Stimulated activated naive CD8-positive, alpha-beta T cell treated with anti-CD3 and anti-CD28 coated beads, Interleukin-15, amount 100 ng/mL, for 72 hours (primary cell): ENCODE measurements around the gene MAD1L1.
"Not testable (repeated sequence)": the region's sequence is repeated elsewhere in the genome, so short reads cannot be mapped to it uniquely, and the experiment has no call there.

Experiments
- ATAC-seq: fragments of 150-1000 bp; cut with Tn5 transposase; 2 replicates; pipeline ENCODE4 v1.10.0; 2021; ENCODE audit warnings: mild to moderate bottlenecking, moderate library complexity
- DNase-seq, 2 donors: peaks; one replicate each; pipeline ENCODE4 v3.0.0; 2021 to 2022
- H3K27ac Mint-ChIP-seq, 2 donors: one replicate each; pipeline ENCODE4 v1.8.0; 2022; ENCODE audit warnings: mild to moderate bottlenecking in 2 of 2, mixed read lengths in 2 of 2, moderate library complexity in 2 of 2
- H3K27me3 Mint-ChIP-seq: one replicate; pipeline ENCODE4 v1.8.0; 2022; ENCODE audit warnings: mixed read lengths
- H3K4me1 Mint-ChIP-seq: one replicate; pipeline ENCODE4 v1.8.0; 2022; ENCODE audit warnings: mild to moderate bottlenecking, mixed read lengths
- H3K4me3 Mint-ChIP-seq, 2 donors: one replicate each; pipeline ENCODE4 v1.8.0; 2022; ENCODE audit warnings: mild to moderate bottlenecking in 2 of 2, mixed read lengths in 2 of 2, moderate library complexity in 1 of 2
- H3K9me3 Mint-ChIP-seq, 2 donors: one replicate each; pipeline ENCODE4 v1.8.0; 2022; ENCODE audit warnings: mixed read lengths in 2 of 2

The MAD1L1 gene

DNA sequence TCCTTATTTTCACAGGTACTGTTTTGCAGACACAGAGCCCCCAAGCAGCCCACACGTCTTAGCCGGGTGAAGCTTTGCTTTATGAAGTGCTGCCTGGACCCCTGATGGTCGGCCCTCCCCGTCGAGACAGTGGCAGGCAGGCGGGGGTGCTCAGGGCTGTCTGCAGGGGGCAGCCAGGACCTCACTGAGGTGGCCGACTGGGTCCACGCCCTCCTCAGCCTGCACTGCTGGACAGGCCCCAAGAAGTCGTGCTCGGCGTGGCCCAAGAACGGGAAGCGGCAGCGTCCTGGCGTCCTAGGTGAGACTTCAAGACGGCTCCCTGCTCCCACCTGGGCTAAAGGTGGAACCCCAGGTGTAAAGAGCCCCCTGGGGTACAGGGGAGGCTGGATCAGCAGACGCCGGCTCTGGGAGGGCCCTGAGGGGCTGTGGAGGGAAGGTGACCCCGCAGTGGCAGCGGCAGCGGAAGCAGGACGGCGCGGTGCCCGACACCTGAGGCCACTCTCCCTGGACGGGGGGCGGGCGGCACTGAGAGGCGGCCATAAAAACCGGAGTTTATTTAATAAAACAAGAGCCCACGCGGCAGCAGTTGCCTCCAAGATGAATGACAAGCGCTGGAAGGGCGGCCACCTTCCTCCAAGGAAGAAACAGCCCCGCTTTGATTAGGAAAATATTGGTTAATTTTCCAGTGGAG, 383.2 kb downstream of the MAD1L1 start:
- Mint-ChIP-seq H3K4me3 (no peak overlapping the region), H3K9me3 (no peaks in the 10 kb centered on the region), H3K4me1 (peaks cover 6% of the 10 kb centered on the region), H3K27ac (no peak overlapping the region), H3K27me3 (no peaks in the 10 kb centered on the region)
- DNase-seq (no peak), ATAC-seq (no peak)

DNA sequence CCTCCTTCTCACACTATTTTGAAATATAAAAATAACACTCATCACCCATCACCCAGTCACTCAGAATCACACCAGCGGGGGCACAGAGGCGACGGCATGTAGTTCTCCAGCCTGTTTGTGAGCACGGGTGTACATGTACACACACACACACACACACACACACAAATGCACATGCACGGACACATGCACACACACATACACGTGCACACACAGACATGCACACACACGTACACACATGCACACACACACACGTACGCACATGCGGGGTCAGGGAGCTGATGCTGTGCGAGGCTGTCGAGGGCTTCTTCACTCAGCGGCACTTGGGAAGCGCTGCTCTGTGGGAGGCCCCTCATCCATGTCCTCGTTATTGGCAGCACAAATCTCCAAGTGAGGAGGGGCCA, 383.8 kb downstream of the MAD1L1 start:
- Mint-ChIP-seq H3K4me1 (no peaks in the 10 kb centered on the region), H3K4me3 (no peak overlapping the region), H3K27ac (peak overlapping the region in 1 of 2 donors; percentile 34), H3K27me3 (no peaks in the 10 kb centered on the region), H3K9me3 (no peaks in the 10 kb centered on the region)
- ATAC-seq (no peak), DNase-seq (no peak)

- DNase-seq (no peak), ATAC-seq (no peak)
- no peaks in the 10 kb centered on the region for H3K4me1 Mint-ChIP-seq
- peak overlapping the region in 1 of 2 donors; percentile 34 for H3K27ac Mint-ChIP-seq
- H3K4me3 Mint-ChIP-seq, result no peak overlapping the region
- H3K27me3 Mint-ChIP-seq, result no peaks in the 10 kb centered on the region
- no peaks in the 10 kb centered on the region for H3K9me3 Mint-ChIP-seq
Measured at GRCh38 chr7:1848013-1848640, 384.6 kb downstream of the MAD1L1 start.

DNA sequence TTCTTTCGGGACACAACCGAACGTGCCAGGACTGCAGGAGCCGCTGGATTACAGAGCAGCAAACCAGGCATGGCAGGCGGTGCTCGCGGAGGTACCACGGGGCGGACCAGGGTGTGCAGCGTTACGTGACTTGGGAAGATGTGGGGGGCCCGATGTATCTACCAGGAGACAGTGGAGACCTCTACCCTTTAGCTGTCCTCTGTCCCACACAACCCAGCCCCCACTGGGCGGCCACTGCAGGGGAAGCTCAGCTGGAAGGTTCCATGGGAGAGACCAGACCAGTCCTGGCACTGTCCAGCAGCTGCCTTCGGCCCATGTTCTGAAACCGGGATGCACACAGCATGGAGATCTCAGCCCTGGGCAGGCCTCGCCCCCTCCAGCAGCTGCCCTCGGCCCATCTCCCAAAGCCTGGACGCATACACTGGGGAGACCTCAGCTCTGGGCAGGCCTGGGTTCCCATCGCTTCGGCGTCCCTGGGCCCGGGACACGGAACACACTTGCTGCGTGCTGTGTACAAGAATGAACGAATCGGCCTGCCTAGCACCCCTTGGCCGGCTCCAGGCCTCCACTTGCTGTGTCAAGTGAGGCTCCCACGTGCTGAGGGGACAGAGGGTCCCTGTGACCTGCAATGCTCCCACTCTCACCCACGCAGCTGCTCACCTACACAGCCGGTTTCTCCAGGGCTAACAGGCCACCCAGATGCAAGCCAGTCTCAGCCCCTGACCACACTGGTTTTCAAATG, 385.3 kb downstream of the MAD1L1 start:
- Mint-ChIP-seq H3K27ac (peak overlapping the region in 1 of 2 donors; percentile 27), H3K4me3 (no peak overlapping the region), H3K9me3 (no peaks in the 10 kb centered on the region), H3K4me1 (no peaks in the 10 kb centered on the region), H3K27me3 (no peaks in the 10 kb centered on the region)
- ATAC-seq (no peak), DNase-seq (no peak)

DNA sequence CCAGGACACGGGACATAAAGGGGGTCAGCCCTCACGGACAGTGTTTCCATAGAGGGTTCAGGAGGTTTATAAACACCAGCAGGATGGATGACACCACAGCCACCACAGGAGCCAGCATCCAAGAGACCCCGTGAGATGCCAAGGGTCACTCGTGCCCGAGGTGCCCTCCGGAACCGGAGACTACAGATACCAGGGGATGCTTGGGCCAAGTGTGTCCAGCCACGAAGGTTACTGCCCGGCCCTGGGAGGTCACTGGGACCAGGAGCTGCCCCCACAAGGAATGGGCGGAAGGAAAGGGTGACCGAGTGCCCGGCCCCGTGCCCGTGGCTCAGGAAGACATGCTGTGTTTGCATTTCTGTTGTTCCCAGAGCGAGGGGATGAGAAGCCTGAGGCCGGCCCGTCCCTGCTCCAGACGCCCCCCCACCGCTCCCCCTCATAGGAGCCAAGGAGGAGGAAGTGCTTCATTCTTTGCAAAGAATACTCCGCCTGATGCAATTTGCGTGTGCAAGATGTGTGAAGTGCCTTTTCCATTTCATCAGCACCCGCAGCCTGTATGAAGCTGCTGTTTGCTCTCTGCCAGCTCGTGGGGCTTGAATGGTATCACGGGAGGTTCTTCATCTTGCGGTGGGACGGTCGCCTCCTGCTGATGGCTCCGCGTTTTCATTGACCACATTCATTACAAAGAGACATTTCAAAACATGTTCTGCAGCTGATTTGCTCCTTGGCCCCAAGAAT, 386.2 kb downstream of the MAD1L1 start:
- no peaks in the 10 kb centered on the region for H3K4me1 Mint-ChIP-seq
- no peak overlapping the region for H3K4me3 Mint-ChIP-seq
- ATAC-seq (no peak), DNase-seq (no peak)
- no peak overlapping the region for H3K27ac Mint-ChIP-seq
- H3K9me3 Mint-ChIP-seq, result no peaks in the 10 kb centered on the region
- no peaks in the 10 kb centered on the region for H3K27me3 Mint-ChIP-seq

GRCh38 chr7:1845536-1846311, 387.0 kb downstream of the MAD1L1 start:
- DNase-seq, result no peak
- no peak for ATAC-seq
- no peaks in the 10 kb centered on the region for H3K27me3 Mint-ChIP-seq
- H3K27ac Mint-ChIP-seq, result no peak overlapping the region
- H3K4me3 Mint-ChIP-seq, result no peak overlapping the region
- no peaks in the 10 kb centered on the region for H3K4me1 Mint-ChIP-seq
- H3K9me3 Mint-ChIP-seq, result no peaks in the 10 kb centered on the region

DNA sequence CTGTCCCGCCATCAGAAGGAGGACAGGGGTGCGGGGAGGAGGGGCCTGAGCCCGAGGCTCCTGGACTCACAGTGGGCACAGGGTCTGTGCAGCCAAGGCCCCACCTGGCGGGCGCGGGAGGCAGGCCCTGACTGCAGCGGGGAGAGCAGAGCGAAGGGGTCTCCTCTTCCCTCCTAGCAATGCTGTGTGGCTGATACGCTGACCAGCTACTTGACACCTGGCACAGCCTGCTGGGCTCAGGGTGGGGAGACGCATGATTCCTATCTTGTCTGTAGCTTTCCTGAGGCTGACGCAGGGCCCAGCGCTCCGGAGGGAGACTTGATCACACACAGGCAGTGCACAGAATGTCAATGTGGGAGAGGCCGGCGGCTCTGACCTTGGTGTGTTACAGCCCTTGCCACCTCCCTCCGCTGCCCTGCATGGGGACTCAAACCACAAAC, 387.8 kb downstream of the MAD1L1 start:
- no peaks in the 10 kb centered on the region for H3K9me3 Mint-ChIP-seq
- no peaks in the 10 kb centered on the region for H3K4me1 Mint-ChIP-seq
- peak overlapping the region in 1 of 2 donors; percentile 43 for H3K27ac Mint-ChIP-seq
- no peak overlapping the region for H3K4me3 Mint-ChIP-seq
- H3K27me3 Mint-ChIP-seq, result no peaks in the 10 kb centered on the region
- ATAC-seq (no peak), DNase-seq (no peak)

GRCh38 chr7:1844336-1844950, 388.3 kb downstream of the MAD1L1 start:
- no peaks in the 10 kb centered on the region for H3K27me3 Mint-ChIP-seq
- DNase-seq (no peak), ATAC-seq (no peak)

DNA sequence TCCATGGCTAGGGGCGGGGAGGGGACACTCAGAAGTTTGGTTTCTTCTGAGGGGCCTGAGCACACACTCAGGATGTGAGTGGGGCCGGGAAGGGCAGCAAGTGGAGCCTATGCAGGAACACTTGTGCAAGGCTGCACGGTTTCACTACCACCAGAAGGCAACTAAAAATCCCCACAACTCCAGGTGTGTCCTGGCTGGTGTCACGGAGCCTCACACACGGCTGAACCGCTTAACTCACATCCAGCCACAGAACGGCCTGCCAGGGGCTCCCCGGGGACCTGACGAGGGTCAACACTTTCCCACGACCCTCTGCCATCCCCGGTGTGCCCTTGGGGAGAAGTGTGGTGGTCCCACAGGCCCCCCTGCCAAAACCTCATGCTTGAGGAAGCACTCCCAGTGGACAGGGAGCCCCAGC, 388.8 kb downstream of the MAD1L1 start:
- H3K4me1 Mint-ChIP-seq, result no peaks in the 10 kb centered on the region
- DNase-seq (no peak), ATAC-seq (no peak)
- H3K27me3 Mint-ChIP-seq, result no peaks in the 10 kb centered on the region
- no peak overlapping the region for H3K27ac Mint-ChIP-seq
- no peaks in the 10 kb centered on the region for H3K9me3 Mint-ChIP-seq
- no peak overlapping the region for H3K4me3 Mint-ChIP-seq

More at GRCh38 chr7:1844336-1844950, 388.3 kb downstream of the MAD1L1 start:
- no peak overlapping the region for H3K27ac Mint-ChIP-seq
- H3K9me3 Mint-ChIP-seq, result no peaks in the 10 kb centered on the region
- H3K4me1 Mint-ChIP-seq, result no peaks in the 10 kb centered on the region
- H3K4me3 Mint-ChIP-seq, result no peak overlapping the region

GRCh38 chr7:1843271-1843861, 389.4 kb downstream of the MAD1L1 start:
- no peak overlapping the region for H3K4me3 Mint-ChIP-seq
- H3K4me1 Mint-ChIP-seq, result no peaks in the 10 kb centered on the region
- ATAC-seq, result no peak
- H3K27ac Mint-ChIP-seq, result no peak overlapping the region
- no peaks in the 10 kb centered on the region for H3K27me3 Mint-ChIP-seq
- H3K9me3 Mint-ChIP-seq, result no peaks in the 10 kb centered on the region
- DNase-seq, result no peak

DNA sequence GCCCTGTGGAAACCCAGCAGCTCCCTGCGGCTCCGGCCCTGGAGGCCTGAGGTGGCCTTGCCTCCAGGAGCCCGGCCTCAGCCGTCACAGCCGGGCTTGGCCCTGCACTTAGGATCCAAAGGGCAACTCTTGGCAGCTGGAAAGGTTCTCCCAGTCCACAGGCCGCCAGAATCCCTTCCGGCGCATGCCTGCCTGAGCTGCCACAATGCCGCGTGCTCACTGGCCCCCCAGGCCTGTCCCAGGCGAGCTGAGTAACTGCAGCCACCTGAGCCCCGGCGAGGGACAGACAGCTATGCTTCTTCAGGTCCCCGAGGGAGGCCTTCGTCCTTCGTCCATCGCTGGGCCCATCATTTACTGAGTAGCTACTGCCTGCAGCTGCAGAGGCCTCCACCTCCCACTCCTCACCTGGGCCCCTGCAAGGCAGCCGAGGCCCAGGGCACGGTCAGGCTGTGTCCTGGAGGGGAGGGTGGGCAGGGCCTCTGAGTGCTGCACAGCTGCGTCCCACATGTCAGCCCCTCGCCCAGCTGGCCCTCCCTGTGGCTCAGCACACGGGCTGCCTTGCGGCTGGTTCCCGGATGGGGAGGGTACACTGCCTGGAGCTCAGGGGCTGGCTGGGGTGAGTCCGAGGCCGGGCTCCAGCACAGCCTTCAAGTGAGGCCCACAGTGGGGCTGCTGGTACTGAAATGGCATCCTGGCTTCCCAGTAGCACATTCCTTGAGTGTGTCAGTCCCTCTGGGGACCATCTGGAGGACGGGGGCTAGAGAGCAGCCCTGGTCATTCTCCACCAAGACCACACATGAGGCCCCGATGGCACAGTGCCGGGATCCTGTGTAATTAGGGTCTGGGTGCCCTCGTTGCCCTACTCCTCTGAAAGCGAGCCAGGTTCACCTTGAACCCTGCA, 390.2 kb downstream of the MAD1L1 start:
- no peak for DNase-seq
- no peaks in the 10 kb centered on the region for H3K9me3 Mint-ChIP-seq

GRCh38 chr7:1841286-1842021, 391.3 kb downstream of the MAD1L1 start:
- ATAC-seq, H3K4me1 Mint-ChIP-seq, H3K9me3 Mint-ChIP-seq, H3K4me3 Mint-ChIP-seq, DNase-seq, H3K27me3 Mint-ChIP-seq: not testable (repeated sequence)
- H3K27ac Mint-ChIP-seq, result peak overlapping the region in 1 of 2 donors; percentile 9

More for the DNA sequence above, 390.2 kb downstream of the MAD1L1 start:
- no peaks in the 10 kb centered on the region for H3K27me3 Mint-ChIP-seq
- no peak overlapping the region for H3K27ac Mint-ChIP-seq
- ATAC-seq, result no peak
- H3K4me1 Mint-ChIP-seq, result no peaks in the 10 kb centered on the region
- no peak overlapping the region for H3K4me3 Mint-ChIP-seq

DNA sequence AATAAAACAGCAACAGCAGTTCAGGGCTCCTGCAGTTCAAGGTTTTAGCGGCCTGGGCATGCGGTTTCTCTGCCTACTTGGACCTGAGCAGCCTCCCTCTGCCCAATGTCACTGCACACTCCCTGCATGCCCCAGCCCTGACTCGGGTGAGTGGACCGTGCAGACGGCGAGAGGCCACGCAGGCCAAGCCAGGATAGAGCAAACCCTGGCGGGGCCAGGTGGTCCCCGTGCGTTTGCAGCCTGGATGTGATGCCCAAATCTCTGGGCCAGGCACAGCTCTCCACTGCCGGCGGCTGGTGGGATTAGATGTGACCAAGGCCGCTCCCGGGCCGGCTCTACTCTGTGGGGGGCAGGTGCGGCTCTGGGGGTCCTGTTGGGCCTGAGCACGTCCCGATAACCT, 392.0 kb downstream of the MAD1L1 start:
- ATAC-seq, H3K9me3 Mint-ChIP-seq, H3K27me3 Mint-ChIP-seq, H3K4me1 Mint-ChIP-seq, DNase-seq, H3K4me3 Mint-ChIP-seq: not testable (repeated sequence)
- H3K27ac Mint-ChIP-seq, result peak overlapping the region in 1 of 2 donors; percentile 27
